GM18867 (cell line): ENCODE measurements around the gene SLC1A2.

Experiments
- ATAC-seq: cut with Tn5 transposase; IDR thresholded peaks from one replicate; pipeline ENCODE4 v1.9.1; 2021; ENCODE audit warnings: mild to moderate bottlenecking, moderate library complexity; ENCODE audit not compliant: unreplicated experiment

Gene SLC1A2

DNA sequence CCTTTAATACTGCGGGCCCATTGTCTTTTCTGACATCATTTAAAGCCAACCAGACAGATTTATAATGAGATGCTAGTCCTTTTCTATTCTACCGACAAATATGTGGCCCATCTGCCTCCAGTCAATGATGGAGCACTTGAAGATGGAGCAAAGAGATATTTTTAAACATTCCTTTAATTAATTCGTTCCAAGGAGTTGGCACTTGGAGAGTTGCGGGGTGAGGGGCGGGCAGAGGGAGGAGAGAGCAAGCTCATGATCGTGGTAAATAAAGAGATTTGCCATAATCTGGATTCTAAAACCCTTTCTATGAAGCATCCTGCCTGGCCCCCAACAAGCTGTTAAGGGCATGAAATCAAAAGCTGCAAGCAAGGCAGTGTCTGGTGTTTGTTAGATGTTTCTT, 5.0 kb downstream of the SLC1A2 start:
- ATAC-seq = no peak

DNA sequence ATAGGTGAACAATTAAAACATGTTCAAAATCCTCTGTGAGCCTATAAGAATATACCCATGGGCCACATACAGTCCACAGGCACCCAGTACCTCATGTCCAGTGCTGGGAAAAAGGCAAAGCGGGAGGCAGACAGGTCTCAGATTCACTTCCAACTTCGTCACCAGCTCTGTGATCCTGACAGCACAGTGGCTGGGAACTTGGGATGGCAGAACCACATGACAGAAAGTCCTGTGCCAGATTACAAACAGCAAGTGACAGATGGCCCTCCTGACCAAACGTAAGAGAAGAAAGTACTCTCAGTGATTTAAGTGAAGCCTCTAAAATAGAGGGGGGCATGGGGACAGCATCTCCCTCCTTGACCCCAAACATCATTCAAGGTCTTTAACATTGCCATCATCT, 5.8 kb downstream of the SLC1A2 start:
- ATAC-seq = no peak

DNA sequence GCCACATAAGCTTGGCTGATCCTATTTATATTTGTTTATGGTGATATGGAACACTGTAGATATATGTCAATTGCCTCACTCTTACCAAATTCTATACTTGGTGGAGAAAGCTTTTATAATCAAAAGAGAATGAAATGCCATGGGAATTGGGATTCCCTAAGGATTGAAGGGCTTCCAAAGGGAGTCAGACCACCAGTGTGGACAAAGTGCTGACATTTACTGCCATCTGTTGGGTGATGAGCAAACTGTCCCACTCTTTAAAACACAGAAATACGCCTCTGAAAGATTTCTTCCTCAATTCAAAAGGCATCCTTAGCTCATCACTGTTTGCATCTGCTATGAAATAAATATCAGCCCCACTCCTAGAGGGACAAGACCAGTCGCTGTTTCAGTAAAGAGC, 7.1 kb downstream of the SLC1A2 start:
- no peak for ATAC-seq

DNA sequence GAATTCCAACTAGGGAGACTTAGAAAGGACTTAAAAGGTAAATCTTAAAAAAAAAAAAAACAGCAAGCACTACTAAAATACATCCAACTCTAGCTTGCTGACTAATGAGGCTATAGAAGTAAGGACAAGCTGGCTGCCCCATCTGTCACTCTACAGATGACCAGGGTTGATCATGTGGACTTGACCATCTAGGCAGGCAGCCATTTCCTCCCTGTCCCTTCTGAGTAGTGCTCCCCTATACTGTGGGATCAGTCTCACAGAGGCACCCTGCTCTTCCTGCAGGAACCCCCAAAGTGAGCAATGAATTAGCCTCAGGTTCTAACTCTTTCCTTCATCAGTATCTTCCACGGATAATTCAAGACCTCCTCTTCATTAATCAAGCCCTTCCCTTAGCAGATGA, 12.3 kb downstream of the SLC1A2 start:
- no peak for ATAC-seq

DNA sequence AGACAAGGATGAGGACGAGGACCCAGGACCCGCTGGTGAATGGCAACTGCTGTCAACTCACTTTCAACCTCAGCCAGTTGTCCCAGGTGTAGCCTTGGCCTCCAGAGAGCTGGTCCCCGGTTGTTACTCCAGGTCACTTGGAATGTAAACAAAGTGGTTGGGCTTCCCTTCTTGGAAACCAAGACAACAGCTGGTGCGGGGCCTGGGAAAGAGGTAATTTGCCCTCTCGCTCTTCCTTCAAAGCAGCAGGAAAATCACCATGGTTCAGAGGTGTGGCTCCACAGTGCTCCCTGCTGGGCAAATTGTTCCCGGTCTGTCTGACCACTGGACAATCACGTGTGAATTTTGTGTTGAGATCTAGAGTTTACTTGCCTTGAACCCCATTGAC, 15.0 kb downstream of the SLC1A2 start:
- no peak for ATAC-seq

DNA sequence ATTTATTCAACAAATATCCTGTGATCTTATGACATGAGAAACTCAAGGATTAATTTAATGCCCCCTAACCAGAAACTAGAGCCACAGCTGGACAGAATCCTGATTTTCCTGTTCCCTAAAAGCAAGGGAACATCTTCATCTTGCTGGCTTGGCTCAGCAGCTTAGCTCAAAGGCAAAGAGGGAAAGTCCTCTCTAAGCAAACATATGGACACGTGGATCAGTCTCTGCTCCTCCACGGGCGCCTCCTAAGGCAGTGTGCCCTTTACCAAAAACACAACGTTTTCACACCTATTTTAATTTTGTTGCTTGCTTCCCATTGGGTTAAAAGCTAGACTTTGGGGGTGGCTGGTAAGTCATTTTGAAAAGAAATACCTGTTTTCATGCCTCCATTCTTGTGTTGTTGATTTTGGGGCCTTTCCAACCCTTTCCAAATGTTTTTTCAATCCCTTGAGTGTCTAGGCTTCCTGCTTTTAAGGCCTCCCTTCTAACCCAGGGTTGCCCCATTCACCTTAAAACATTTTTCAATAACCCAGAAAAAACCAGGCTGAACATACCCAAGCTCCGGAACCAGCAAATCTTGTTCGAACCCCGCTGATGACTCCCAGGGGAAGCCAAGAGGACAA, 15.5 kb downstream of the SLC1A2 start:
- no peak for ATAC-seq

DNA sequence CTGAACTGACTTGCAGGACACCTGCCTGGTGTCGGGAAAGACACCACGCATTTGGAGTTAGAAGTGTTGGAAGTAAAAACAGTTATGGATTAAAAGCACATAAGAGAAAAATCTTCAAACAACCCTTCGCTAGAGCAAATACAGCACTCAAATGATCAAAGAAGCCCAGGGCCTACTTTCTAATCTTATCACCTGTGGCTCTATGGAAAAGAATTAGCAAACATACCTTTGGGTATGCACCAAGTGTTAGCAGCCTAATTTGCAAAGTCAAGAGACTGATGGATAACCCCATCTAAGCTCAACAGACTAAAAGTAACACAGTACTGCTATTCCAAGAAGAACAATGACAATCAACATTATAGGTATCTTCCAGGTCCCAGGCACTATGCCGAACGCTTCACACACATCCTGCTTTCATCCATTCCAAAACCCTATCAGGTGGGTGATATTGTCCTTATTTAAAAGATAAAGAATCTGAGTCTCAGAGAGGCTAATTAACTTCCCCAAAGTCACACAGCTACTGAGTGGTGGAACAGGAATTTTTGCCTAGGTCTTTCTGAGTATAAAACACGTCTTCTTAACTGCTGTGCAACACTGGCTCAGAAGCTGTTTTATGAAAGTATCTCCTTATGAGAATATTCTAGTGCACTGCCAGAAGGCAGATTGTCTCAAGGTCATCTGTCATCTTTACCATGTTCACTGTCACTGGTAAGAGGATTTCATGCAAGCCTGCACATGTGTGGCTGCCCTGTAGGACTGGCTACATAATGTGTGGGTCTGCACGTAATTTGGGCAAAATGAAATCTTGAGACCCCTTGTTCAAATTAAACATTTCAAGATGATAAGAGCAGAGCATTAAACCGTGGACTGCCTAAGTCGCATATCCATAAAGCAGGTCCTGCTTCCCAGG, 16.4 kb downstream of the SLC1A2 start:
- ATAC-seq = no peak

DNA sequence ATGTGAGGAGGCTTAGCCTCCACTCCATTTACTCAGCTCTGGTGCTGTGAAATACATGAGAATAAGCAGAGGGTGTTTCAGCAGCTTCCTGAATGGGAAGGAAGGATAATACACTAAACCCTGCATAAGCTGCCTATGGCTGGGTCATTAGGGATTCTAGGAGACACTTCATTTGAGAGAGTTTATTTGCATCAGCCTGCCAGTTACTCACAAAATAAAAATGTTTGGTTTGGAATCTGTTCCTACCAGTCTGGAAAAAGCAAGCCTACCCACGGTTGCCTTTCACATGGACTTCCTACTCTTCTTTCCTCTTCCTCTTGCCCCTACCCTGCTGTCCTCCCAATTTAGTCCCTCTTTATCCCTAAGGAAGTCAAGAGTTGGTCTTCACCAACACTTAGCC, 20.5 kb downstream of the SLC1A2 start:
- ATAC-seq = no peak

DNA sequence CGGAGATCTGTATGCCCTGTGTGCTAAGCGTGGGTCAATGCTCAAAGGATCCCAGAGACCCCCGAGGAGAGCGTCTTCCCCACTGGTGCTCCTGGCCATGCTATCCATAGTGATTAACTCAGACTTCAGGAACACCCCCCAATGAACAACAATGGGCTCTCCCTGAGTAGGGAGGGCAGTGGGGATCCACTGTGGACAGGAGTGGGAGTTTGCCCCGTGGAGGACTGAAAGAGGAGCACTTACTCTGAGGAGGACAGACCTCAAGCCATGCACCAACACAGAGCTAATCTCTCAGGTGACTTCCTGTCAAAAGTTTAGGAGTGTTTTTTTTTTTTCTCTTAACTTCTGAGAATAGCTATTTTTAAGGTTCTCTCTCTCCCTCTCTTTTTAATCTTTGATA, 24.4 kb downstream of the SLC1A2 start:
- ATAC-seq = no peak

DNA sequence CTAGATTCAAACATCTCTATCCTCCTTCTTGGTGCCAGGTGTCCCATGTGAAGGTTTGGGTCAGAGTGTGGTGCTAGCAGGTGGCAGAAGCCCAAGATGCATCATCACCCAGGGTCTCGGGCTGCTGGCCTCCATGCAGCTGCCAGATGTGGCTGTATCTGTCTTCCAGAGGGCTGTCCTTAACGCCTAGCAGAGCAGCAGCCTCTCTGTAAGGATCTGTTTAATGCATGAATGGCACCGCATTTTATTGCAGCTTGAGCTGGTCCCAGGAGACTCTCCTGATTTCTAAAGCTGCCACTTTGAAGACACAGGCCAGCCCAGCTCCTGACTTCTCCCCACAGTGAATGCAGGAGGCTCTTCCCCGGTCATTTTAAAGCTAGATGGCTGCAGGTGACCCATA, 26.3 kb downstream of the SLC1A2 start:
- no peak for ATAC-seq

DNA sequence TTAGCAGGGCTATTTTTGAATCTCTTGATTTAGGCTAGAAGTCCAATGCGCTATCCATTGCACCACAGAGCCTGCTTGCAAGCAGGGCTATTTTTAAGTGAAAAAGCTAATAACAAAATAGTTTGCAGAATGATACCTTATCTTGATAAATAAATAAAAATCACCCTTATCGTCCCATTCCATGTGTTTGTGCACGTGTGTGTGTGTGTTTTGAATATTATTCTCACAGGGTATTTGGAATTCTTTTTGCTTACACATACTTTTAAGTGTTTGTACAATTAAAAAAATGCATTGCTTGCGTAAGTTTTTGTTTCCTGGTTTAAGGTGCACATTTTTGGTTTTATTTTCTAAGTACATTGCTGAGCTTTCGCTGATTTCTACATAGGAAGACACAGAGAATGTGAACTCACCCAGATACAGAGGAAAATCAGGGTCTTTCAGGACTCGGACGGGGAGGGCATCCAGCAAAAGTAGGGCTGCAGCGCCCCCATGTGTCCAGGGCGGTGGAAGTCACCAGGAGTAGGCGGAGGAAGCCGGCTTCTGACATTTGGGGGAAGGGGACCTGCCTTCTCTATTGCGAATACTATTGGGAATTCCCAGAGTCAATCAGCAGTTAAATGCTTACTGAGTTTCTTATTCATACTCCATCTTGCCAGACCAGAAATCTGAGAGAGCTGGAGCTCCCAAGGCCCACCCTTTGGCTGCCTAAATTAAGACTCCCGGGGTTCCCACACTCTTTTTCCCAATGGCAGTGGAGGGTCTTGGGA, 27.3 kb downstream of the SLC1A2 start:
- ATAC-seq = peak; percentile 58

DNA sequence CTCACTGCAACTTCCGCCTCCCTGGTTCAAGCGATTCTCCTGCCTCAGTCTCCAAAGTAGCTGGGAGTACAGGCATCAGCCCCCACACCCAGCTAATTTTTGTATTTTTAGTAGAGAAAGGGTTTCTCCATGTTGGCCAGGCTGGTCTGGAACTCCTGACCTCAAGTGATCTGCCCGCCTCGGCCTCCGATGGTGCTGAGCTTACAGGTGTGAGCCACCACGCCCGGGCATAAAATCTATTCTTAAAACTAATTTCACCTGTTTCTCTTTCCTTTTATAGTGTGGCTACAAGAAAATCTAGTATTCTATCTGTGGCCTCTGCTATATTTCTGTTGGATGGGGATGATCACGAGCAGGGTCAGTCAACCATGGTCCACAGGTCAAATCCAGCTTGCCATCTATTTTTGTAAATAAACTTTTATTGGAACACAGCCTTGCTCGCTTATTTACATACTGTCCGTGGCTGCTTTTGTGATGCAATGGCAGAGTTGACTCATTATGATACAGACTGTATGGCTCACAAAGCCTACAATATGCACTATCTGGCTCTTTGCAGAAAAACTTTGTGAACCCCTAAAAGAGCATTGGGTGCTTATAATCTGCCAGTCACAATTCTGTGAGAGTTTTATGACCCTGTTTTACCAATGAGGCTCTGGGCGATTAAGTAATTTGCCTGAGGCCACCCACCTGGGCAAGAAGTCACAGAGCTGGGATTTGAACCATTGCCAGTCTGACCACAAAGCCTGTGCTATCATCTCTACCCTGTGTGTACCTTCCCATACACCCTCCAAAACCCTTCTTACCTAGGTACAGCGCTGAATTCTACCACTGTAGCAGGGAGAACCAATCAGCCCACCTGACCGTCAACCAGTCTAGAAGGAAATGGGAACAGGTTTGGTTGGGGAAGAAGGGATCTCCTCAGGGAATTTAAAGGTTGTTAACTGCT, 28.3 kb downstream of the SLC1A2 start:
- peak; percentile 87 for ATAC-seq

DNA sequence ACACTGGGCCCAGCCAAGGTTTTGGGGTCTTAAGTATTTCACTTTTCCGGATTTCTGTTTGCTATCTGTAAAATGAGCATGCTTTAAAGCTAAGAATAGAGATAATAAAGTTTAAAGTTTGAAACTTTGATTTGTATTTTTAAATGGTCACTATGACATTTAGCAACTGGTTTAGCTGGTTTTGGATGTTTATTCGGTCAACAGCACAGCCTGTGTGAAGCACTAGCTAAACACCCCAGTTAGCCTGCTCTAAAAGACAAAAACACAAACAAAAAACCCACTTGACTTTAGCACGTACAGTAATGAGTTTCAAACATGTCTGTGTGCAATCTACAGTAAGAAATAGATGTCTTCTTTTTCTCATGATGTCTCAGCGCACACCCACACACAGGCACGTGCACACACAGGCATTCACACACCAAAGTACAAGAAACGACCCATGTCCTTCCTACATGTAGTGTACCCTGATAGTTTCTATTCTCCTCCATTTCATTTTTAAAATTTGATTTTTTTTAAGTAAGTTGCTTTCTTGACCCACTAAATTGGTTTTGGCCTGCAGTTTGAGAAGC, 29.4 kb downstream of the SLC1A2 start:
- no peak for ATAC-seq

DNA sequence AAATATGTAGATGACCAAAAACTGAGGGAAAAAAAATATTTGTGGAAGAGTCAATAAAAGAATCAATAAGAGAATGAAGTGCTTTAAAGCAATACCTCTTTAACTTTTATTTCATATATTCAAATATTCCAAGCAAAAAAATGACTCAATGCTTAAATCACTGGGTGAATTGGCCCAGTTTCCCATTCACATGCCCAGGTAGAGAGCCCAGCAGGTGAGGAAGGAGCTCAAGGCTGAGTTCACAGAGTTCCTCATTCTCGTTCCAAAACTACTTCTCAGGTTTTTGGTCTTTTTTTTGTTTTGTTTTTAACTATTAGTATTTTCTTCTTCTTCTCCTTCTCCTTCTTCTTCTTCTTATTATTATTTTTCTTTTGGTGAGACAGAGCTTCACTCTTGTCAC, 30.2 kb downstream of the SLC1A2 start:
- no peak for ATAC-seq

DNA sequence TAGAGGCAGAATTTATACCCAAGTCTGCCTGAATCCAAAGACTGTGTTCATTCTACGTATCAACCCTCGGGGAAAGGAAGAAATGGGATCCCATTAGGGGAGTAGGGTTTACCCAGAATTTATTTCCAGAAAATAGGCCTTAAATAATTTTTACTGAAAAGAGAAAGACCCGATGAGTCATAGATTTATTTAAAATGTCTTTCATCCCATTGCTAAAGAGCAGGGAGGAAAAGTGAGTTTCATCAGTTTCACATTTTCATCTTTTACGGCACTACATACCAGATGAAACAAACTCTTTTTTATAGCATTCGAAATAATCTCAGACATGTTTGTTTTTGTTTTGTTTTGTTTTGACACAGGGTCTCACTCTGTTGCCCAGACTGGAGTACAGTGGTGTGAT, 31.3 kb downstream of the SLC1A2 start:
- no peak for ATAC-seq

DNA sequence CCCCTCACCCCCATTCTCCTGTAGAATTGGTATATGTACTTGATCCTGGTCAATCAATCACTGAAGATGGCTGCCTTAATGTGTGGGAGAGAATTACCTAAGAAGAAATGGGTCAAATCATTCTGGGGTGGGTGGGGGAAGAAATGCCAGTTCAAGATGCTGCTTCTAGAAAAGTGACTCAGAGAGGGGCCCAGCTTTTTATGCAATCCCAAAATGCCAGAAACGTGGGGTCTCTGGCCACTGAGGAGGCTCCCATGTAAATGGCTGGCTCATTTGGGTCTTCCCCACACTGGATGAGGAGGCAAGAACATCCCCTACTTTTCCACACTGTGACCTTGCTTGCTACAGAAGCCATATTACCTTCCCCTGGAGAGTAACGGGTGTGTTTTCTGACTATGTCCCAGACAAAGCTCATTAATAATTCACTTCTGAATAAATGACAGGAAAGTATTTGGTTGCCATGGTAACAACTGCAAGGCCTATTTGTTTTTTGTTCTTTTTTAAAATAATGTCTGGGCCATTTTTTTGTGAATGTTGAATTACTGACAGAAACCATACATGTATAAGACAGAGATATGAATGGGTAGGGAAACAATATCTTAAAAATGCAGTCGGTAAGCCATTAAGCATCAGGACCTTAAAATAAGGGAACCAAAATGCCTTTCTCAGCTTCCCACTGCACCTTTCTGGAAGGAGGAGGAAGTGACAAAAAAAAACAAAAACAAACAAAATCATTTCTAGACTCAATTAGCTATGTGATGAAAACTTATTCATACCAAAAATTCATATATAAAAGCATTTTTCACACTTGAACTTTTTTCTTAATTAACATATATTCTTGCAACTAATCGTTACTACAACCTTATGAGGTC, 32.0 kb downstream of the SLC1A2 start:
- no peak for ATAC-seq

DNA sequence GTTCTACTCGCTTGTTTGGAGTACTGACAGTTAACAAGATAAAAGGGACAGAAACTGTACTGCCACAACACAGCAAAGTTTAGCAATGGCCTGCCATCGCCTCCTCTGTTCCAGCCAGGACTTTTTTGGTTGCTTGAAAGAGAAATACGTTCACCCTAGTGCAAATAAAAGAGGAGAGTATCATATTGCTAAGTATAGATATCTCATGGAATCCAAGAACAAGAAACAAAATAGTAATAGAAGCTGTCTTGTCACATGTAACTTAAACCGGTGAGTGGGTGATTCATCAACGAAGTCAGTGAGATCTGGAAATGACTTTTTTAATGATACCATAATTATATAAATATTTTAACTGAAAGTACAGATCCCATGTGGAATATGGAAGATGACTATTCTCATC, 35.4 kb downstream of the SLC1A2 start:
- ATAC-seq = no peak

DNA sequence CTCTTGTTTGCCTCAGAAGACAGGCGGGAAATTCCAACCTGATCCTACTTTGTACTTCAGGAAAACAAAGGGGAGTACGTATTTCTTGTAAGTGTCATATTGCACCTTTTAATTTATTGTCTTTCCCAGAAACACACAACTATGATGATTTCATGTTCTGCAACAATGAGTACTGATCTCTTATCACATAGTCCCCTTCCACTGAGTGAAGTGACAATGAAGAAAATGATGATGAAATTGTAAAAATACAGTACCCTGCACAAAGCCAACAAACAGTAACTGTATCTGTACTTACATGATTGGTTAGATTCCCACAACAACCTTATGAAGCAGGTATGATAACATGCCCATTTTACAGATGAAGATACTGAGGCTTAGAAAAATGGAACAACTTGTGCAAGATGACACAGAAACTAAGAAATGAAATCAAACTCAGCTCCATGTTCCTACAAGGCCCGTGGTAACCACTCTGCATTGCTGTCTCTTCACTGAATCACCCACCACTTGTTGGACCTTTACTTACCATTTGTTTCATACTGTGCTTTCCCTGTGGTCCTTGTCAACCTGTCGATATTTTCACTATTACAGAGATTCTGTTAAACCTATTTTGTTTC, 37.5 kb downstream of the SLC1A2 start:
- ATAC-seq = no peak

DNA sequence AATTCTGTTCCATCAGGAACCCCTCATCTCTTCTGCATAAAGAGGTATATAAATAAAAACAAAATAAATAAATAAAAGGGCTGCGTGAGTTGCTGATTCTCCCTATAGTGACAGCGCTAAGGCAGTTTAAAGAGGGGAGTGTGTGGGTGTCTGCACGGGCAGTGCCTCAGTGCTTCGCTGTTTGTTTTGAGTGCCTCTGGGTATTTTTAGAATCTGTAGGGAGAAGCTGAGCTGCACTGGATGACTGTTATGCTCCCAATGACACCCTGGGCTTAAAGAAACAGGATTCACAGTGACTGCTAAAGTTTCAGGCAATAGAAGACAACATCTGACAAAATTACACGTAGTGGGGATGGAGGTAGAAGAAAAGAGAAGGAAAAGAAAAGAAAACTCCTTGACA, 38.8 kb downstream of the SLC1A2 start:
- ATAC-seq = no peak
